SK-N-MC (cell line): ENCODE data around the gene STPG2.

ENCODE experiments used
- EZH2 ChIP-seq: fragments of 200-600 bp; sonication (generic); IDR thresholded peaks from one replicate; pipeline ENCODE4 v1.6.1; 2017; ENCODE audit warnings: antibody characterized with exemption
- POLR2AphosphoS5 ChIP-seq: IDR thresholded peaks from 2 replicates; pipeline ENCODE4 v1.6.1; 2012; ENCODE audit warnings: mild to moderate bottlenecking, low read depth, low read length, borderline replicate concordance

- TF ChIP-seq EZH2 (no peak), POLR2AphosphoS5 (no peak)
Observed at GRCh38 chr4:98117363-98117762, 25.9 kb downstream of the STPG2 start.
